ENCODE measurements around the gene RGS7.

GRCh38 chr1:240931031-240931430, 426.0 kb downstream of the RGS7 start:
- TF ChIP-seq, protein P1, sequence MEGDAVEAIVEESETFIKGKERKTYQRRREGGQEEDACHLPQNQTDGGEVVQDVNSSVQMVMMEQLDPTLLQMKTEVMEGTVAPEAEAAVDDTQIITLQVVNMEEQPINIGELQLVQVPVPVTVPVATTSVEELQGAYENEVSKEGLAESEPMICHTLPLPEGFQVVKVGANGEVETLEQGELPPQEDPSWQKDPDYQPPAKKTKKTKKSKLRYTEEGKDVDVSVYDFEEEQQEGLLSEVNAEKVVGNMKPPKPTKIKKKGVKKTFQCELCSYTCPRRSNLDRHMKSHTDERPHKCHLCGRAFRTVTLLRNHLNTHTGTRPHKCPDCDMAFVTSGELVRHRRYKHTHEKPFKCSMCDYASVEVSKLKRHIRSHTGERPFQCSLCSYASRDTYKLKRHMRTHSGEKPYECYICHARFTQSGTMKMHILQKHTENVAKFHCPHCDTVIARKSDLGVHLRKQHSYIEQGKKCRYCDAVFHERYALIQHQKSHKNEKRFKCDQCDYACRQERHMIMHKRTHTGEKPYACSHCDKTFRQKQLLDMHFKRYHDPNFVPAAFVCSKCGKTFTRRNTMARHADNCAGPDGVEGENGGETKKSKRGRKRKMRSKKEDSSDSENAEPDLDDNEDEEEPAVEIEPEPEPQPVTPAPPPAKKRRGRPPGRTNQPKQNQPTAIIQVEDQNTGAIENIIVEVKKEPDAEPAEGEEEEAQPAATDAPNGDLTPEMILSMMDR (conservative IDR thresholded peaks at IDR 0.05; ENCODE audit: low read length), result no peak
- no peak for TF ChIP-seq EZH2phosphoT487 (IDR thresholded peaks at IDR 0.05; ENCODE audit: borderline replicate concordance)
